Measurements from ENCODE around the gene LAT.
"Not testable (repeated sequence)": the region's sequence is repeated elsewhere in the genome, so short reads cannot be mapped to it uniquely, and the experiment has no call there.

The LAT gene

DNA sequence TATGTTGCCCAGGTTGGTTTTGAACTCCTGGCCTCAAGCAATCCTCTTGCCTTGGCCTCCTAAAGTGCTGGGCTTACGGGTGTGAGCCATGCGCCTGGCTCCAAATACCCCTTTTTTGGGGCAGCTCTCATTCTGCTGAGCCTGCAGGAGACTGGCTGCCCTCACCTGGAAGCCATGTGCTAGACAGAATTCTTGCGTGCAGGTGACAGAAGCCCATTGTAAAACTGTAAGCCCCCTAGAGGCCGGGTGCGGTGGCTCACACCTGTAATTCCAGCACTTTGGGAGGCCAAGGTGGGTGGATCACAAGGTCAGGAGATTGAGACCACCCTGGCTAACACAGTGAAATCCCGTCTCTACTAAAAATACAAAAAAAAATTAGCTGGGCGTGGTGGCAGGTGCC is 4.5 kb upstream of the LAT start:
- DNase-seq, result not testable (repeated sequence)

DNA sequence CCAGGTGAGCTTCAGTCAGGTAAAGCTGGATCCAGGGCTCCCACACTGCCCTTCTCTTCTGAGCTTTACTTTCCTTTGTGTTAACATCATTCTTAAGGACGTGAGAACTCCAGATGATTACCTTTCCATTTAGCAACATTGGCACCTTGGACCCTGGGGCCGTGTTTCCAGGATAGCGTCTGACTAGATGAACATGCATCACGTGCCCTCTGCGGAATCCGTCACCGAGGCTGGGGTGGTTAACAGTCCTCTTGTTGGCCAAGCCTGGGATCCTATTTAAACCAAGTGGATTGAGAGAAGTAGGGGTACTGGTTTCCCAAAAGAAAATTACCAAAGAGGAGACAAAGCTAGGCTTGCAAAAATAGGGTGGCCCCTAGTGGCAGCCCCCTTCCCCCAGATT is 3.9 kb upstream of the LAT start:
- no peak for DNase-seq

DNA sequence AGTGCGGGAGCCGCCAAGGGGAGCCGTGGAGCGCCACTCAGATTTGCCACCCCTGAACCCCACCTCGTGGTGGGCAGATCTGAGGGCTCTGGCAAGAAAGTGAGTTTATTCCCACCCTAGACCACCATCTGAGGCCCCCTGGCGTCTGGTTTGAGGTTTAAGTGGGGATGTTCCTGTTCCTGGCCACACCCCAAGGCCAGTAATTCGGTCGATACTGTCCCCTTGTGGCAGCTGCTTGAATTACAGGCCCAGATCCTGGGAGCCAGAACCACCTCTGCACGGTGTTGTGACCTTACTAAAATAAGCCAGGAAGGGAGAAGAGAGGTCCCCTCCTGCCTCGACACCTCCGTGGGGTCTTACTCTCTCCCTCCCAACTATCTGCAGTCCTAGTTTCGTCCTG is 3.3 kb upstream of the LAT start:
- no peak for DNase-seq

DNA sequence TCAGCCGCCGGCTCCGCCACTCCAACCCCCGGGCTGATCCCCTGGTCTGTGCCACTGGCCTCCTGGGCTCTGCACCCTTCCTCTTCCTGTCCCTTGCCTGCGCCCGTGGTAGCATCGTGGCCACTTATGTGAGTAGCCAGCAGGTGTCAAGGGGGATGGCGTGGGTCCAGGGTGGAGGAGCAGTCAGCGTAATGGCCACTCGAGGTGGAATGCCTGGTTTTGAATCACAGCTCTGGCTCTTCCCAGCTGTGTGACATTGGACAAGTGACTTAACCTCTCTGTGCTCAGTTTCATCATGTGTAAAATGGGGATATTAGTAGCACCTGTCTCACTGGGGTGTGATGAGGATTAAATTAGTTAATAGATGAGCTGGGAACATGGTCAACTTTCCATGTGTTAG is 2.4 kb upstream of the LAT start:
- no peak for DNase-seq

DNA sequence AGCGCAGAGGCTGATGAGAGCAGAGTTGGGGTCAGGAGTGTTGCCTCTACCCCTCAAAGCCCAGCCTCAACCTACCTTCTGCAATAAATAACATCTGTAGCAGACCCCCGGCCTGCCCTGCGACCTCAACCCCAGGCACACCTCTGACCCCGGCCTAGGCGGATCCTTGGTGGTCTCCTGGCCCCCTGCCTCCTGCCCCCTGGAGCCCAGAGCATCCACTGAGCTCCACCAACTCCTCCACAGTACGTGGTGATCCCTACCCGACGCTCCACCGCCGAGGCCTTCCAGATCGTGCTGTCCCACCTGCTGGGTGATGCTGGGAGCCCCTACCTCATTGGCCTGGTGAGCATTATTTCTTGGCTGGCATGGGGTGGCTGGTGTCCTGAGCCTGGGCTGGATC is 1.9 kb upstream of the LAT start:
- DNase-seq, result no peak

DNA sequence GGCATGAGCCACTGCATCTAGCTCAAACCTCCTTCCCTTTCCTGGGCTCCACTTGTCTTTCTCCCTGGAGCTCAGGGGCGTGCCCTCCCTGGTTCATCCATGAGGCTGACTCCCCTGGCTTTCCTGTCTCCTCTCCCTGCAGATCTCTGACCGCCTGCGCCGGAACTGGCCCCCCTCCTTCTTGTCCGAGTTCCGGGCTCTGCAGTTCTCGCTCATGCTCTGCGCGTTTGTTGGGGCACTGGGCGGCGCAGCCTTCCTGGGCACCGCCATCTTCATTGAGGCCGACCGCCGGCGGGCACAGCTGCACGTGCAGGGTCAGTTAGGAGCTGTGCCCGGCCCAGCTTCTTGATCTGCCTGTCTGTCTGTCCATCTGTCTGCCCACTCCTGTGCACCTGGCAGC is 1.2 kb upstream of the LAT start:
- no peak for DNase-seq

DNA sequence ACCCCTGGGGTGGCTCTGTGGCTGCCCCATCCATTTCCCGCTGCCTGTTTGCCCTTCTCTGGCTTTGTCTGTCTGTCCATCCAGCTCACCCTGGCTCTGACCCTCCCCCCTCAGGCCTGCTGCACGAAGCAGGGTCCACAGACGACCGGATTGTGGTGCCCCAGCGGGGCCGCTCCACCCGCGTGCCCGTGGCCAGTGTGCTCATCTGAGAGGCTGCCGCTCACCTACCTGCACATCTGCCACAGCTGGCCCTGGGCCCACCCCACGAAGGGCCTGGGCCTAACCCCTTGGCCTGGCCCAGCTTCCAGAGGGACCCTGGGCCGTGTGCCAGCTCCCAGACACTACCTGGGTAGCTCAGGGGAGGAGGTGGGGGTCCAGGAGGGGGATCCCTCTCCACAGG is 761 bp upstream of the LAT start:
- DNase-seq, result no peak

DNA sequence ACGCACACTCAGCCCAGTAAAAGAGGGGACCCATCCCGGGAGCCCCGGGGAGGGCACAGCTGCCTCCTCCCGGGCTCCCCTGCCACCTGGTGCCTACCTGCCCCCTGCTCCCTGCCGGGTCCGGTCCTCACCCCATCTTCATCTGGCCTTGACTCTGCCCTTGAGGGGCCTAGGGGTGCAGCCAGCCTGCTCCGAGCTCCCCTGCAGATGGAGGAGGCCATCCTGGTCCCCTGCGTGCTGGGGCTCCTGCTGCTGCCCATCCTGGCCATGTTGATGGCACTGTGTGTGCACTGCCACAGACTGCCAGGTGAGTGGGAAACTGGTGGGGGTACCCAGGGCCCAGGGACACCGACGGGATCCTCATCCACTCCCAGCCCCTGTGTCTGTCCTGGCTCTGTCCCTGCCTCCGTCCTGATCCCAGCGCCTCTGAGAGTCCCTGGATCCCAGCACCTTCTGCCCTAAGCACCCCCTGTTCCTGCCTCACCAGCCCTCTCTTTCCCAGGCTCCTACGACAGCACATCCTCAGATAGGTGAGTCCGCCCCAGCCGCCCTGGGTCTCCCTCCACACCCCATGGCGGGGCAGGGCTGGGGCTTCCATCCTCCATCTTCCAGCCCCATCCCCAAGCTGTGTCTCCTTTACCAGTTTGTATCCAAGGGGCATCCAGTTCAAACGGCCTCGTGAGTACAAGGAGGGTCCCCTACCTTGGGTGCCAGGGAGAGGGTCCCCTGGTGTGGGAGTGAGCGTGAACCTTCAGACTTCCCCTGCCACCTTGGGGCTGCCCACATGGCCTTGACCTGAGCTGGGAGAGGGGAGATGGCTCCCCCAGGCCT is 574 bp downstream of the LAT start:
- DNase-seq, result no peak

DNA sequence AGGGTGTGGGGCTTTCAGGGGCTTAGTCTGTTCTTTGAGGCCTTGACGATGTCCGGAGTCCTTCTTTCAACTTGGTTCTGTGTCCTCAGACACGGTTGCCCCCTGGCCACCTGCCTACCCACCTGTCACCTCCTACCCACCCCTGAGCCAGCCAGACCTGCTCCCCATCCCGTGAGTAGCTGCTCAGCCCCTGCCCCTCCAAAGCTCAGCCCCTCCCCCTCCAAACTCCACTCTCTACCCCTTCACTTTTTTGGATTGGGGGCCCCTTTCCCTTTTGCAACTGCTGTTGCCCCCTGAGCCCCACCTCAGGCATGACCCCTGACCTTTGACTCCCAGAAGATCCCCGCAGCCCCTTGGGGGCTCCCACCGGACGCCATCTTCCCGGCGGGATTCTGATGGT is 1.2 kb downstream of the LAT start:
- no peak for DNase-seq

DNA sequence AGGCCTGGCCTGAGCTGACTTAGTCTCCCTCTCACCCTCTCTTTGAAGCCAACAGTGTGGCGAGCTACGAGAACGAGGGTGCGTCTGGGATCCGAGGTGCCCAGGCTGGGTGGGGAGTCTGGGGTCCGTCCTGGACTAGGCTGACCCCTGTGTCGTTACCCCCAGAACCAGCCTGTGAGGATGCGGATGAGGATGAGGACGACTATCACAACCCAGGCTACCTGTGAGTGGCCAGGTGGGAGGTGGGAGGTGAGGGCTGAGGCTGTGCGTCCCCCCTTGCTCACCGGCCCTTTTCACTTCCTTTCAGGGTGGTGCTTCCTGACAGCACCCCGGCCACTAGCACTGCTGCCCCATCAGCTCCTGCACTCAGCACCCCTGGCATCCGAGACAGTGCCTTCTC is 1.6 kb downstream of the LAT start:
- no peak for DNase-seq

DNA sequence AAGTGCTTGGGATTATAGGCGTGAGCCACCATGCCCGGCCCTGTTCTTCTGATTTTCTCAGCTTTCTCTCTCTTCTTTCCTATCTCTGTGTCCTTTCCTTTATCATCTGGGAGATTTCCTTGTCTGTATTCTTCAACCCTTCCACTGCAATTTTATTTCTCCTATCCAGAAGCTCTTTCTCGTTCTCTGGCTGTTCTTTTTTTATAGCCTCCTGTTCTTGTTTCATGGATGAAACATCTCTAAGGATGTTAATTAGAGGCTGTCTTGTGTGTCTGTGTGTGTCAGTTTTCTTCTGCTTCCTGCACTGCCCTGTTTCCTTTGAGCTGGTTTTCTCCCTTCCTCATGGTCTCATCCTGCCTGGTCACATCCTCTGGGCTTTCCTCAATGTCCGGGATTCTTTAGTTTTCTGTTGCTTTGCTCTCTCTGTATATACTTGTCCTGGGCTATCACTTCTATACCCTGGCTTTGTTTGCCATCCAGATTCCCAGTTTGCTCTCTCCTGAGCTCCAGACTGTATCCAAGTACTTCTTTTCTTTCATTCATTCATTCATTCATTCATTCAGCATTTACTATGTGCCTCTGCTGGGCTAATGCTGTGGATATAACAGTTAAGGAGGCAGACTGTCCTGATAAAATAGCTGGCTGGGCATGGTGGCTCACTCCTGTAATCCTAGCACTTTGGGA is 2.5 kb downstream of the LAT start:
- no peak for DNase-seq

DNA sequence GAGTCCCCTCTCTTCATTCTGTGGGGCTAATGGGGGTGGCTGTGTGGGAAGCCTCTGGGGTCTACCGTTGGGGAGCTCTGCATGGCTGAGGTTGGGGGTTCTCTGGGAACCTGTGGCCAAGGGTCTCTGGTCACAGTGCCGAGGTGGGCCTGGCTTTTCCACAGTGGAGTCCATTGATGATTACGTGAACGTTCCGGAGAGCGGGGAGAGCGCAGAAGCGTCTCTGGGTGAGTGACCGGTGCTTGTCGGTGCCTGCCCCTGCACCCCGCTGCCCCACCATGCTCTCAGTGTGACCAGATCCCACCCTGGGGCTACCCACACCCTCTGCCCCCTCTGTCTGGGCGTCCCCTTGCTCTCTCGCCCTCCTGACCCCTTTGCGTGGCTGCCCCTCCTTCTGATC is 4.5 kb downstream of the LAT start:
- DNase-seq, result no peak

DNA sequence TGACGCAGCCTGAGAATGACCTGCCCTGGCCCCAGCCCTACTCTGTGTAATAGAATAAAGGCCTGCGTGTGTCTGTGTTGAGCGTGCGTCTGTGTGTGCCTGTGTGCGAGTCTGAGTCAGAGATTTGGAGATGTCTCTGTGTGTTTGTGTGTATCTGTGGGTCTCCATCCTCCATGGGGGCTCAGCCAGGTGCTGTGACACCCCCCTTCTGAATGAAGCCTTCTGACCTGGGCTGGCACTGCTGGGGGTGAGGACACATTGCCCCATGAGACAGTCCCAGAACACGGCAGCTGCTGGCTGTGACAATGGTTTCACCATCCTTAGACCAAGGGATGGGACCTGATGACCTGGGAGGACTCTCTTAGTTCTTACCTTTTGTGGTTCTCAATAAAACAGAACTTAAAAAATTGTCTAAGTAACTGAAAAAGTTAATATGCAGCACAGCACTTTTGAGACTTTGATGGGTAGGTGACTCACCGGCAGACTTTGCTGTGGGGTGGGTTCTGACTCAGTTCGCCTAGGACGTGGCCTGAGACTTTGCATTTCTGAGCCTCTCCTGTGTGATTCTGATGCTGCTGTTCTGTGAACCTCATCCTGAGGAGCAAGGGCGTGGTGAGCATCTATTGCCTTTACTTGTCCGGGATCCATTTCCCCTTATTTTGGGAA is 5.7 kb downstream of the LAT start:
- no peak for DNase-seq

DNA sequence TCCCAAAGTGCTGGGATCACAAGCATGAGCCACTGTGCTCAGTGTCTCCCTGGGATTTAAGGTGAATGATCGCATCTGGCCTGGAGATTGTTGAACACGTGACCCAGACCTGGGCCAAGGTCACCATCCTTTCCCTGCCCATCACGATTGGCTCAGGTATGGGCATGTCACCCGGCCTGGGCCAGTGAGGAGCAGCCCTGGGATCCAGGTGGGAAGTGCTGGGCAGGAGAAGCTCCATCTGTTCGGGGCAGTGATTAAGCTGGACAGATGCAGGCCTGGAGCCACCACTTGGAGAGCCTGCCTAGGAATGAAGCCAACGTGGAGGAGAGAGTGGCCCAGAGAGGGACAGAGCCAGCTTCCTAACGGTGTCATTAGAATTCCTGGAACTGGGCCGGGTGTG is 6.8 kb downstream of the LAT start:
- DNase-seq, result no peak

DNA sequence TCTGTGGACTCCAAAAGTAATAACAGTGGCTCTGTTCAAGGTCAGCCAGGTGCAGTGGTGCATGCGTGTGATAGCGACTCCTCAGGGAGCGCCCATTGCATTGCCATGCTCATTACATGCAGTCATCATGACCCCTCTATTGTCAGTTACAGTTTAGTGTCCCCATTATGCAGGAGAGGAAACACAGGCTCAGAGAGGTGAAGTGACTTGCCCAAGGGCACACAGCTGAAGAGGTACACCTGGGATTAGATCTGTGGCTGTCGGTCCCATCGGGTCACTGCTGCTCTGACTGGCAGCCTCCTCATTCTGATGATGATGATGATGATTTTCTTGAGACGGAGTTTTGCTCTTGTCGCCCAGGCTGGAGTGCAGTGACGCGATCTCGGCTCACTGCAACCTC is 7.6 kb downstream of the LAT start:
- DNase-seq, result no peak

DNA sequence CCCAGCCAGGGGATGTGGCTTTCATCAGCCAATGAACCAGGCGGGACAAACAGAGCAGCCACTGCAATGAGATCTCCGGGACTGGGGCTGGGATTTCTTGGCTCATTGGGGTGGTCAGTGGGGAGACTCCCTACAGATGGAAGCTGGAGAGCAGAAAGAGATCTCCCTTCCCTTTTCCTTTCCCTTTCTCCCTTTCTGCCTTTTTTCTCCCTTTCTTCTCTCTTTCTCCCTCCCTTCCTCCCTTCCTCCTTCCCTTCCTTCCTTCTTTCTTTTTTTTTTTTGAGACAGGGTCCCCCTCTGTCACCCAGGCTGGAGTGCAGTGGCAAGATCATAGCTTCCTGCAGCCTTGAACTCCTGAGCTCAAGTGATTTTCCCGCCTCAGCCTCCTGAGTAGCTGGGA is 14.0 kb downstream of the LAT start:
- DNase-seq, result no peak

DNA sequence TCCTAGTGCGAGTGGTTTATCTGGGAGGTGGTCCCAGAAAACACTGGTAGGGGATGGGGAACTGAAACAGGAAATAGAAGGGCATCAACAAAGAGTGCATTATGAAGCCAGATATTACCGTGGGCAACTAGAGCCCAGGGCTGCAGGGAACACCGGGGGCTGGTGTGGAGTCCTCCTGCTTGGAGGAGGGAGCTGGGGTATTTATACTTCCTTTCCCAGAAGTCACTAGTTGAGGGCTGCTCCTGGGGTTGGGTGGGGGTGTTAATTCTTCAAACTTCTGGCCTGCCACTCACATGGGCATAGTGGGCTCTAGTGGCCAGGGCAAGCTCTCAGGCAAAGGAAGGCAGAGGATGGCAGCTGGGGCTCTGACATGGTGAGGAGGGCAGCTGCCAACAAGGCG is 14.7 kb downstream of the LAT start:
- no peak for DNase-seq

DNA sequence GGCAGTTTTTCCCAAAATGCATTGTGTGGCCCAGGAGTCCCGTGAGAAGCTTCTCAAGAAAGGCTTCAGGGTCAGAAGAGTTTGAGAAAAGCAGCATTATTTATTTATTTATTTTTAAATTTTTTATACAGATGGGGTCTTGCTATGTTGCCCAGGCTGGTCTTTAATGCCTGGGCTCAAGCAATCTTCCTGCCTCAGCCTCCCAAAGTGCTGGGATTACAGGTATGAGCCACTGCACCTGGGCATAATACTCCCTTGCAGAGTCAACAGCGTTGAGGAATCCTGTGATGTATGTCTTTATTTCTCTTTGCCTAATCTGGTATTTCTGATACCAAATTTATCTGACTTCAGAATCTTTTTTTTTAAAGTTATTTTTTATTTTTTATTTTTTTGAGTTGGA is 15.2 kb downstream of the LAT start:
- no peak for DNase-seq

DNA sequence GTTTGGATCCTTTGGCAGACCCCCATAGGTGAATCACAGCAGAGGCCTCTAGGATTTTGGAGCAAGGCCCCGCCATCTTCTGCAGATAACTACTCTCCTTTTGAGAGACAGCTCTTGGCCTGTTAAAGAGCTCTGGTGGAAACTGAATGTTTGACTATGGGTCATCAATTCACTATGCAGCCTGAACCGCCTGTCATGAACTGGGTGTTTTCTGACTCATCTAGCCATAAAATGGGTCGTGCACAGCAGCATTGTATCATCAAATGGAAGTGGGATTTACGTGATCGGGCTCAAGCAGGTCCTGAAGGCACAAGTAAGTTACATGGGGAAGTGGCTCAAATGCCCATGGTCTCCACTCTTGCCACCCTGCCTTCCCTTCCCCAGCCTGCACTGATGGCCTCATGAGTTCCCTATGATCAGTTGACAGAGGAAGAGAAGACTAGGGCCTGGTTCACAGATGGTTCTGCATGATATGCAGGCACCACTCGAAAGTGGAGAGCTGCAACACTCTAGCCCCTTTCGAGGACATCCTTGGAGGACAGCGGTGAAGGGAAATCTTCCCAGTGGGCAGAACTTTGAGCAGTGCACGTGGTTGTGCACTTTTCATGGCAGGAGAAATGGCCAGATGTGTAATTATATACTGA is 19.8 kb downstream of the LAT start:
- DNase-seq, result not testable (repeated sequence)

DNA sequence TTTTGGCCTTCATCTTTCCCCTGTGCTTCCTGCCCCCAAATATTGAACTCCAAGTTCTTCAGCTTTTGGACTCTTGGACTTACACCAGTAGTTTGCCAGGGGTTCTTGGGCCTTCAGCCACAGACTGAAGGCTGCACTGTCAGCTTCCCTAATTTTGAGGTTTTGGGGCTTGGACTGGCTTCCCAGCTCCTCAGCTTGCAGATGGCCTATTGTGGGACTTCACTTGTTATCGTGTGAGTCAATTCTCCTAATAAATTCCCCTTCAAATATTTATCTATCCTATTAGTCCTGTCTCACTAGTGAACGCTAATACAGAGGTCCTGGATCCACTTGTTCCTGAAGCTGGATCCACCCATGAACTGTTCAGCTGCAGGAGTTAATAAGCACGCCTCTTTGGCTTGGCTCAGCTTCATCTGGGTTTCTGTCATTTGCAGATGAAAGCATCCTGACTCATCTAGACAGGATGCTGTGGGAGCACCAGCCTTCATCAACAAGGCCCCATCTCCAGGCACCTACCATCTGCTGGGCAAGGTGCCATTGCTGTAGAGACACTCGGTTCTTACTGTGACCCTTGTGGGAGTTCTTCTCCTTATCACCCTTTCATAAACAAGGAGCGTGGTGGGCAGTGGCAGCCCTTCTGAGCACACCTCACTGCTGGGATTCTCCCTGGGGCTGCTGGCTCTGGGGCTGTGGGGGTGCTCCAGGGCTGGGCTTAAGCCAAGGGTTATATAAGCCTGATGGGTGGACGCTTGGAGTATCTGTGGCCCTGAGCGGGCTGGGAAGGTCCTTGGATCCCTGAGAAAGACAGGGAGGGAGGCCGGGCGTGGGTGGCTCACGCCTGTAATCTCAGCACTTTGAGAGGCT is 23.1 kb downstream of the LAT start:
- no peak for DNase-seq

DNA sequence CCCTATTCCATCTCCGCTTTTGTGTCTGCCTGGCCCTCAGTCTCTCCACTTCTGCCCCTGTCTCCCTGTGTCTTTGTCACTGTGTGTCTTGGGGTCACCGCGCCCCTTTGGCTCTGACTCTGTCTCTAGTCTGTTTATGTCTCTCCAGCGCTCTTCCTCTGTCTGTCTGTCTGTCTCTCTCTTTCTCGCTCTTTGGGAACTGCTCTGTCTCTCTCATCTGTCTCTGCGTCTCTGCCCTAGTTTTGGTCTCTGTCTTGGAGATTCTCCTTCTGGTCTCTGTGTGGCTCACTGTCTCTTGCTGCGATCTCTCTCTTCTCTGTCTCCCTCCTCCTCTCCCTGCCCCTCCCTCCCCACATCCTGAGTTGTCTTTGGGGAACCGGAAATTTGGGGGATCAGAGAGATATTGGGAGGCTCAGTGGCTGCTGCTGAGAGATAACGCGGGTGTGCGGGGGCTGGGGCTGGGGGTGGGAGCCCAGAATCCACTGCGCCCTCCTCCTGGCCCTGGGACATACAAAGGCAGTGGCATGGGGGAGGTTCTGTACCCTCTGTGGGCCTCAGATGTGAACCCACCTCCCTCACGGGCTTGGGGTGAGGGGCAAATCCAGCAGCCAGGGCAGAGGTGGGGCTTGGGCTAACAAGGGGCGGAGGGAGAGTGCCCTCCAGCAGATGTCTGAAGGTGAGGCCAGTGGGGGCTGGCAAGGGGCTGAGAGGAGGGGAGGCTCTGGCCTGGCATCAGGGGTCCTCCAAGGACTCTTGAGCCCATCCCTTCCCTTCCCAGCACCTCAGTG is 24.4 kb downstream of the LAT start:
- no peak for DNase-seq

DNA sequence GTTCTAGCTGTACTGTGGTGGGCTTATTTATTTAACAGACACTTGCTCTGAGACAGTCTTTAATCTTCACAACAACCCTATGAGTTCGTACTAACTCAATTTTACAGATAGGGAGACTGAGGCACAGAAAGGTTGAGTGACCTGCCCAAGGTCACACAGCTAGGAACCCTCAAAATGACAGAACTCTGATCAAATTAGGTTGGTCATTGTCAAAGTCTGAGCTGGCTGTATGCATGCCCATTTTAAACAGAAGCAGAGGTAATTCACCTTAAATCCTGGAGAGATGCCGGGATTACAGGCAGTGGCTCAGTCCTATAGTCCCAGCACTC is 24.9 kb downstream of the LAT start:
- no peak for DNase-seq
